ENCODE results near the gene C11orf16. TPM values are rescaled to one million over a fixed set of nuclear protein-coding genes. Genes with fewer than 3 reads are reported as not detected.
"Not testable (repeated sequence)": the region's sequence is repeated elsewhere in the genome, so short reads cannot be mapped to it uniquely, and the experiment has no call there.

Gene C11orf16
- total RNA-seq, 1 experiment from 2014 or later: not detected

GRCh38 chr11:8886322-8886721 lies 46.4 kb downstream of the C11orf16 start:
- peak; percentile 52 for DNase-seq (ENCODE audit: low read depth)

- DNase-seq (ENCODE audit: low read depth): not testable (repeated sequence)
Observed at GRCh38 chr11:8881585-8881984, 51.2 kb downstream of the C11orf16 start.

GRCh38 chr11:8878771-8879170 lies 54.0 kb downstream of the C11orf16 start:
- DNase-seq (ENCODE audit: low read depth): no peak

- no peak for DNase-seq (ENCODE audit: low read depth)
Observed at GRCh38 chr11:8873741-8874405, 58.9 kb downstream of the C11orf16 start.

- DNase-seq (ENCODE audit: low read depth): no peak
Observed at GRCh38 chr11:8871962-8872361, 60.8 kb downstream of the C11orf16 start.

GRCh38 chr11:8871171-8871775 lies 61.5 kb downstream of the C11orf16 start:
- DNase-seq (ENCODE audit: low read depth): peak; percentile 92

GRCh38 chr11:8870411-8871170 lies 62.2 kb downstream of the C11orf16 start:
- peak; percentile 77 for DNase-seq (ENCODE audit: low read depth)

Other genes with a start within 250 kb of the C11orf16 start
- gene AKIP1, start 21.8 kb downstream of the C11orf16 start, total RNA-seq (2014; rRNA removed; shearing (Covaris generic)): 66.6 and 70.5 TPM in 2 replicates
- gene ASCL3, start 10.1 kb upstream of the C11orf16 start, total RNA-seq (2014; rRNA removed; shearing (Covaris generic)): not detected in 2 replicates
- gene TMEM9B, start 31.5 kb upstream of the C11orf16 start, total RNA-seq (2014; rRNA removed; shearing (Covaris generic)): 63.0 and 72.1 TPM in 2 replicates
- 30.5 and 35.6 TPM in 2 replicates for gene NRIP3, start 71.1 kb upstream of the C11orf16 start, total RNA-seq (2014; rRNA removed; shearing (Covaris generic))
- 0.37 TPM in 1 of 2 replicates, not detected in the other for gene SCUBE2, start 158.7 kb upstream of the C11orf16 start, total RNA-seq (2014; rRNA removed; shearing (Covaris generic))